GM13977 (cell line): ENCODE data around the gene OR6B1.

Experiments used
- DNase-seq: peaks from one replicate; pipeline ENCODE4 v3.0.0; 2012; ENCODE audit warnings: low spot score
- in situ Hi-C: fragments of 300-500 bp; cut with MboI; formaldehyde crosslinking; loops from one replicate; pipeline ENCODE4 v1.12.0; 2022; ENCODE audit warnings: low sequenced_read_pairs, low pct_unique_long_range_greater_than_20kb, mixed read lengths, inconsistent platforms; ENCODE audit not compliant: unreplicated experiment
- TF ChIP-seq, protein P1 (sequence below): IDR thresholded peaks from 2 replicates; pipeline ENCODE4 v1.5.1; 2012; ENCODE audit warnings: mild to moderate bottlenecking, control low read depth; ENCODE audit not compliant: insufficient read depth; ENCODE audit errors: extremely low read depth, missing control alignments

OR6B1 gene

DNA sequence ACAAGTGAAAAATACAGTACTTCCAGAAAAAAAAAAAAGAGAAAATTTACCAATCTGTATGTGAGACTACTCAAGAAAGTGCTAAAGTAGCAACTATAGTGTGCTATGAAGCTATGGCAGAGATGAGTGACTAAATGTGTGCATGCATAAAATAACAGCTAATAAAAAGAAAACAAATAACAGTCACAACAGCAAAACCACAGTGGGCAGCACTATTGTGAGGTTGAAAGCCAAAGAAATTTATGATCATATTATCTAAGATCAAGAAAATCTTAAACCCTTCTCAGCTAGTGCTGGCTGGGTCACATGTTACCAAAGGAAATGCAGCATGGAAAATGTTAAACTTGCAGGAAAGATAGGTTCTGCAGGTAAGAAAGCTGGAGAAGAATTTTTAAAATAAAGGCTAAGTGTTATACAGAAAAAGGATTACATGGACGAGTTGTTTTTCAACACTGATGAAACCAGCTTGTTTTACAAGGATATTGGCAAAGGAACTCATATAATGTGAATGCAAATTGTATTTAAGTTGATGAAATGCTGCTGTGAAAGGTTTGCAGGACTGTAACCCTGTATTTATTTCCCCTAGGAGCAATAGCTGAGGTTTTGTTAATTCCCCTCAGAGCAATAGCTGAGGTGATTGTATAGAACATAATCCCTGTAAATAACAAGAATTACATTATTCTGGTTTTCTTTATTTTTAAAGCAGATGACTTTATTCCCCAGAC lies 33.0 kb downstream of the OR6B1 start:
- DNase-seq, result no peak
- TF ChIP-seq, protein P1, sequence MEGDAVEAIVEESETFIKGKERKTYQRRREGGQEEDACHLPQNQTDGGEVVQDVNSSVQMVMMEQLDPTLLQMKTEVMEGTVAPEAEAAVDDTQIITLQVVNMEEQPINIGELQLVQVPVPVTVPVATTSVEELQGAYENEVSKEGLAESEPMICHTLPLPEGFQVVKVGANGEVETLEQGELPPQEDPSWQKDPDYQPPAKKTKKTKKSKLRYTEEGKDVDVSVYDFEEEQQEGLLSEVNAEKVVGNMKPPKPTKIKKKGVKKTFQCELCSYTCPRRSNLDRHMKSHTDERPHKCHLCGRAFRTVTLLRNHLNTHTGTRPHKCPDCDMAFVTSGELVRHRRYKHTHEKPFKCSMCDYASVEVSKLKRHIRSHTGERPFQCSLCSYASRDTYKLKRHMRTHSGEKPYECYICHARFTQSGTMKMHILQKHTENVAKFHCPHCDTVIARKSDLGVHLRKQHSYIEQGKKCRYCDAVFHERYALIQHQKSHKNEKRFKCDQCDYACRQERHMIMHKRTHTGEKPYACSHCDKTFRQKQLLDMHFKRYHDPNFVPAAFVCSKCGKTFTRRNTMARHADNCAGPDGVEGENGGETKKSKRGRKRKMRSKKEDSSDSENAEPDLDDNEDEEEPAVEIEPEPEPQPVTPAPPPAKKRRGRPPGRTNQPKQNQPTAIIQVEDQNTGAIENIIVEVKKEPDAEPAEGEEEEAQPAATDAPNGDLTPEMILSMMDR, result no peak
- in situ Hi-C loops, result no loop called here

DNA sequence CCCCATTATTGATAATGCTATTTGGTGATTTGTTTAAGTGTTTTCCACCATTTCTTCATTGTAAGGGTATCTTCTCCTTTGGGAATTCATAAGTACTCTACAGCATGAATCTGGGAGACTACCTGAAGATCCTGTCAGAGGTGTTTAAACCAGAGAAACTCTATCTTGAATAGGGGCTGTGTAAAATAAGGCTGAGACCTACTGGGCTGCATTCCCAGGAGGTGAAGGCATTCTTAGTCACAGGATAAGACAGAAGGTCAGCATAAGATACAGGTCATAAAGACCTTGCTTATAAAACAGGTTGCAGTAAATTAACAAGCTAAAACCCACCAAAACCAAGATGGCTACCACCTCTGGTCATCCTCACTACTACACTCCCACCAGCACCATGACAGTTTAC lies 35.3 kb downstream of the OR6B1 start:
- in situ Hi-C loops, result no loop called here
- no peak for DNase-seq
- TF ChIP-seq, protein P1, result no peak

DNA sequence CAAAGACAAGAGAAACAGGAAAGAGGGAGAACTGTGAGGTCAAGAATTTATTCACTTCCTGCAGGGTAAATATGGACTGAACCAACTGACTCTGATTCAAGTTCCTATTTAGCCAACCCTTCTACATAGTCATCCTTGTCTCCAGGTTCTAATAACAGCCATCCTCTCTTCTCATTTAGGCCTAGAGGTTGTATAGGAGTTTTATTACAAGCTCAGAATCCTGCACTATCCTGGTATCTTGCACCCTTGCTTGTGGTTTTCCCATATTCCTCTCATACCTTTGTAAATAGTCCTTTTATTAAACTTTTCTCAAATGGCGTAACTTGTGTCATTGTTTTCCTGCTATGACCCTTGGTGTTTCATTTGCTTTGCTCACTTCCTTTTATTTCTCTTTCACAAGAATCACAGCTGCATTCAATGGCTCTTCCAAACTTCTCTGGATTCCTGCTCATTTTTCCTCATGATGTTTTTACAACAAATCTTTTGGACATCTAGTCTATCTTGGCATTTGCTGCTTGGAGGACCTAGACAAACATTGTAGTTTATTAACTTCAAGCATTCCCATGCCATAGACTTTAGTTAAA lies 36.3 kb downstream of the OR6B1 start:
- TF ChIP-seq, protein P1, result no peak
- in situ Hi-C loops, result no loop called here

DNA sequence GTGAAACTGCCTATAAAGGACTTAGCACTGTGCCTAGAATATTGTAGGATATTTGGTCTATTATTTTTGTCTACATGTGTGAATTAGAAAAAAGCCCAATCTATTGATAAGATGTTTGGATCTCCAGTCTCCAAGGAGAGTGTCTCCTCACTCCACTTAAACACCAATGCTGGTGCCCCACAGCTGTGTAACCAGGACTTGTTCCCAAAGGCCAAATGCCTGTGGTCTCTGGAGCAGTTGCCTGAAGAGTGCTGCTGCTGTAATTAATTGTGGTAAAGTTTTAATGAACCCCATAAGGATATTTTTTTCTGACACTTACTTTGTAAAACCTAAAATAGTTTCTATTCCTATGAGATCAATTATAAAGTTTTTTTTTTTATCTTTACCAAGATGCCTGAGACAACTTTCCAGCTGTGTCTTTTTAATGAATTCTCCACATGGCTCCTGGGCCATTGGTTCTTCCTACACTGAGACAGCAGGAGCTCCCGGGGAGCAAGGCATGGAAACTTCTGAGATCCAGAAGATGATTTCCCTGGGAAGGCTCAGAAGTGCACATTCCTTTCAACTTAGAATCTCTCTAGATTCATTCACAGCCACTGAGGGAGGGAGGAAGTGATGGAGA lies 37.4 kb downstream of the OR6B1 start:
- TF ChIP-seq, protein P1, result no peak
- no peak for DNase-seq
- in situ Hi-C loops, result no loop called here

More for the DNA sequence above, 36.3 kb downstream of the OR6B1 start:
- DNase-seq, result no peak

DNA sequence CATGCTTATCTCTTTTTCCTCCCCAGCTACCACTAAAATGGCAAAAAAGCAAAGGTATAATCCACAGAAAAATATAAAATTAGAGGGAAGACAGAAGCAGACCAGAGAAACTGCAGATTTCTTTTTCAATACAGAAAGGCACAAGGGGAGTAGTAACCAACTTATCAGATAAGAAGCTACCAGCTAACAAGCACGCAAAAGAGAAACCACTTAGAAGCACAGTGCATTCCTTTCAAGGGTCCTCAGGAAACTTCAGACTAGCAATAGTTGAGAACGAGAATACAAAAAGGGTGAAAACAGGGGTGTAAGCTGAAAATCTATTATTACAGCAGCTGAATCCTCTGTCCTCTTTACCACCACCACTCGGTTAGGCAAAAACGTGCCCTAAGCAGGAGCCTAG lies 38.8 kb downstream of the OR6B1 start:
- DNase-seq, result no peak
- in situ Hi-C loops, result no loop called here
- TF ChIP-seq, protein P1, result no peak

DNA sequence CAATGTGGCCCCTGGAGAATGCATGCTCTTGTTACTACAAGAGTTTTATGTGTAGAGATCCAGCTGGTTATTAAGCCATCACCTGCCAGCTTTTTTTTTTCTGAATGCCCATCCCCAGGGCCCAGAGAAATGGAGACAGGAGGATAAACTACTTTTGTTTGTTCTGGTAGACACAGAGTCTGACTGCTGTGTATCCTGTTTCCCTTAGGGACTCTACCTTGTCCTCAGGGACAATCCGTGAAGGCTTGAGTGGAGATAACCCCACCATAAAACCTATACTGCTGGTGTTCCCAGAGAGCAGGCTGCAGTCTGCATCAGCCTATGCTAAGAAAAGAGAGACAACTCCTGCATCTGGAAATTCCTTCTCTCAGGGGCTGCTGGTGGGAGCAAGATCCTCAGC lies 48.5 kb downstream of the OR6B1 start, which contains the start of gene OR2A5:
TSS of gene OR2A5 (plus strand) at position 301 of the 400 bp plus-strand sequence. CDS start 1,454 bp downstream, outside the sequence.
- DNase-seq, result no peak
- TF ChIP-seq, protein P1, result no peak
- in situ Hi-C loops, result no loop called here
